HepG2 (cell line): ENCODE data around the gene CBFA2T2. TPM values are rescaled to one million over a fixed set of nuclear protein-coding genes. Genes with fewer than 3 reads are reported as not detected.

ENCODE experiments used
- CAMTA2 ChIP-seq: sonication (generic); formaldehyde crosslinking; IDR thresholded peaks from 2 replicates; pipeline ENCODE4 v1.4.0; 2020; ENCODE audit warnings: mild to moderate bottlenecking, missing genetic modification reagents, borderline replicate concordance
- CHCHD3 ChIP-seq: sonication (generic); formaldehyde crosslinking; IDR thresholded peaks from 2 replicates; pipeline ENCODE4 v1.8.0; 2022; ENCODE audit warnings: mild to moderate bottlenecking, missing genetic modification reagents, moderate library complexity
- HOXA7 ChIP-seq: sonication (generic); formaldehyde crosslinking; IDR thresholded peaks from 2 replicates; pipeline ENCODE4 v1.8.1; 2022; ENCODE audit warnings: mild to moderate bottlenecking, missing genetic modification reagents, moderate library complexity
- PTBP1 ChIP-seq: fragments of 200-400 bp; formaldehyde crosslinking; IDR thresholded peaks from 2 replicates; pipeline ENCODE4 v1.6.1; 2018; ENCODE audit warnings: low read length, low read depth; ENCODE audit not compliant: poor library complexity, severe bottlenecking
- SP5 ChIP-seq: IDR thresholded peaks from 2 replicates; pipeline ENCODE4 v1.6.1; 2016; ENCODE audit warnings: low read depth, borderline replicate concordance
- TOE1 ChIP-seq: sonication (generic); formaldehyde crosslinking; IDR thresholded peaks from 2 replicates; pipeline ENCODE4 v1.4.0; 2020; ENCODE audit warnings: mild to moderate bottlenecking, missing genetic modification reagents
- ZNF350 ChIP-seq: sonication (generic); formaldehyde crosslinking; IDR thresholded peaks from 2 replicates; pipeline ENCODE4 v1.4.0; 2020; ENCODE audit warnings: mild to moderate bottlenecking, low read depth, missing genetic modification reagents, borderline replicate concordance
- ZNF431 ChIP-seq: sonication (generic); formaldehyde crosslinking; IDR thresholded peaks from 2 replicates; pipeline ENCODE4 v1.9.0; 2022; ENCODE audit warnings: missing genetic modification reagents, low read depth, mild to moderate bottlenecking, borderline replicate concordance
- ZNF7 ChIP-seq: IDR thresholded peaks from 2 replicates; pipeline ENCODE4 v1.6.1; 2016; ENCODE audit warnings: missing biosample characterization, missing genetic modification reagents
- ZNF746 ChIP-seq: sonication (generic); formaldehyde crosslinking; IDR thresholded peaks from 2 replicates; pipeline ENCODE4 v1.8.0; 2022; ENCODE audit warnings: mild to moderate bottlenecking, missing genetic modification reagents
- ZNF891 ChIP-seq: sonication (generic); formaldehyde crosslinking; IDR thresholded peaks from 2 replicates; pipeline ENCODE4 v1.5.0; 2020; ENCODE audit warnings: mild to moderate bottlenecking, missing genetic modification reagents
- polyA plus RNA-seq, 8 experiments: library from polyadenylated mRNA; depleted of rRNA in 3 of 8; stranded (reverse) in 7 of 8; unstranded in 1 of 8; fragments of >200 nt; fragmentation: Illumina TruSeq in 4 of 8; extraction: Trizol in 4 of 8; gene quantifications; 2 replicates each; pipeline versions ENCODE4 v1.2.1 to v1.2.3, GENCODE V29; 2011 to 2016; ENCODE audit warnings: low read depth in 4 of 8, missing spikeins in 1 of 8, mixed read lengths in 1 of 8; ENCODE audit not compliant: insufficient read depth in 1 of 8
- total RNA-seq, 5 experiments: library from RNA; depleted of rRNA; stranded (reverse); fragments of >200 nt; fragmentation: Illumina TruSeq; extraction: Trizol; gene quantifications; 2 replicates each; pipeline ENCODE4 v1.2.3, GENCODE V29; 2016; ENCODE audit warnings: low read depth in 1 of 5
- TF ChIP-seq, protein P1 (sequence below): sonication (generic); formaldehyde crosslinking; IDR thresholded peaks from 2 replicates; pipeline ENCODE4 v1.5.0; 2020; ENCODE audit warnings: missing genetic modification reagents
- TF ChIP-seq, protein P2 (sequence below): IDR thresholded peaks from 2 replicates; pipeline ENCODE4 v1.6.1; 2012; ENCODE audit warnings: low read depth, low read length, improper control_type of control experiment
- TF ChIP-seq, protein P3 (sequence below): sonication (generic); formaldehyde crosslinking; IDR thresholded peaks from 2 replicates; pipeline ENCODE4 v1.5.0; 2020; ENCODE audit warnings: missing genetic modification reagents
- TF ChIP-seq, protein P4 (sequence below): sonication (generic); formaldehyde crosslinking; IDR thresholded peaks from 2 replicates; pipeline ENCODE4 v1.5.1; 2020; ENCODE audit warnings: missing genetic modification reagents, mild to moderate bottlenecking, borderline replicate concordance
- TF ChIP-seq, protein P5 (sequence below): sonication (generic); formaldehyde crosslinking; IDR thresholded peaks from 2 replicates; pipeline ENCODE4 v1.4.0; 2020; ENCODE audit warnings: missing genetic modification reagents
- TF ChIP-seq, protein P6 (sequence below): sonication (generic); formaldehyde crosslinking; IDR thresholded peaks from 2 replicates; pipeline ENCODE4 v1.5.1; 2020; ENCODE audit warnings: missing genetic modification reagents, mild to moderate bottlenecking, borderline replicate concordance

The CBFA2T2 gene
- total and polyA plus RNA-seq, 2 of the 13 experiments (the other 11 are each of a cell fraction or from before 2014, with no cell fraction given) = 6.3 to 21.2 TPM

DNA sequence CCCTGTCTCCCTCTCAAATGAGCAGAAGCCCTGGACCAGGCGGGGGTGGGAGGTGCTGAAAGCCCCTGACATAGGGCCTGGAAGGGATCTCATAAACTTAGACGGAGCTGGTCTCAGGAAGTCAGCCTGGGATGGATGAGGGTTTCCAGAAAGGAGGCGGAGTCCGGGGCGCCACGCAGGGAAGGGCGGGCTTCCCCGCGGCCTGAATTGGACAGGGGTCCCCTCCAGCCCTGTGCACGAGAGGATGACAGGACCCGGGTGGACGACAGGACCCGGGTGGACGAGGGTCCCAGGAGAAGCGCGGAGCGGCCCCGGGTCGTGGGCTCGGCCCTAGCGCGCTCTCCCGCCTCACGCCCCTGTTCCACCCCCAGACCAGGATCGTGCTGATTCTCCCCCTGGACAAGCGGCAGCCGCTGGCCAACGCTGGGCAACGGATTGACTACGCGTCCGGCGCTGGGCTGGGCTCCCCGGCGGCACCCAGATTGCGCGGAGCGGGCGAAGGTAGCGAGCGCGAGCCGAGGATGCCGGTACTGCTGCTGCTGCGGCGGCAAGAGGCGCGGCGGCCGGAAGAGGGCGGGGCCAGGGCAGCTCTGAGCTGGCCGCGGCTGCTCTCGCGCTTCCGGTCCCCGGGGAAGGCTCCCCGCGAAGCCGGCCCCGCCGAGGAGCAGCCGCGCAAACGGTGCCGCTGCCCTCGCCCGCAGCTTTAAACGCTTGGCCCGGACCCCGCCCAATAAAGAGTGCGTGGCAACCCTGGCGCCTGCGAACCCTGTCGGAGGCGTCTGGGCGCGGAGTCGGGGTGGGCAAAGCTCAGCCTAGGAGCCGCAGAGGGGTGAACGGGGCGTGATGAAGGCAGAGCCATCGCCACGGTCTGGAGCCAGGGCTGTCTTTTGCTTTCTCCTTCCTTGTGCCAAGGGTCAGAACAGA lies 173.5 kb downstream of the CBFA2T2 start (continued):
- TF ChIP-seq PTBP1 (peak; percentile 31), TOE1 (CRISPR knock-in tag) (peak; percentile 89; the same call in 1 of the 2 replicates), ZNF891 (CRISPR knock-in tag) (peak; percentile 83), ZNF350 (peak; percentile 90), CAMTA2 (CRISPR knock-in tag) (peak; percentile 84; the same call in 1 of the 2 replicates), ZNF7 (CRISPR knock-in tag) (no peak), SP5 (CRISPR knock-in tag) (peak; percentile 93), ZNF746 (CRISPR knock-in tag) (peak; percentile 27; the same call in 1 of the 2 replicates), ZNF431 (peak; percentile 86; the same call in 1 of the 2 replicates), CHCHD3 (CRISPR knock-in tag) (peak; percentile 68; the same call in 1 of the 2 replicates), HOXA7 (CRISPR knock-in tag) (no peak)
- TF ChIP-seq, protein P1, sequence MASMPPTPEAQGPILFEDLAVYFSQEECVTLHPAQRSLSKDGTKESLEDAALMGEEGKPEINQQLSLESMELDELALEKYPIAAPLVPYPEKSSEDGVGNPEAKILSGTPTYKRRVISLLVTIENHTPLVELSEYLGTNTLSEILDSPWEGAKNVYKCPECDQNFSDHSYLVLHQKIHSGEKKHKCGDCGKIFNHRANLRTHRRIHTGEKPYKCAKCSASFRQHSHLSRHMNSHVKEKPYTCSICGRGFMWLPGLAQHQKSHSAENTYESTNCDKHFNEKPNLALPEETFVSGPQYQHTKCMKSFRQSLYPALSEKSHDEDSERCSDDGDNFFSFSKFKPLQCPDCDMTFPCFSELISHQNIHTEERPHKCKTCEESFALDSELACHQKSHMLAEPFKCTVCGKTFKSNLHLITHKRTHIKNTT (CRISPR knock-in tag) = no peak
- TF ChIP-seq, protein P2, sequence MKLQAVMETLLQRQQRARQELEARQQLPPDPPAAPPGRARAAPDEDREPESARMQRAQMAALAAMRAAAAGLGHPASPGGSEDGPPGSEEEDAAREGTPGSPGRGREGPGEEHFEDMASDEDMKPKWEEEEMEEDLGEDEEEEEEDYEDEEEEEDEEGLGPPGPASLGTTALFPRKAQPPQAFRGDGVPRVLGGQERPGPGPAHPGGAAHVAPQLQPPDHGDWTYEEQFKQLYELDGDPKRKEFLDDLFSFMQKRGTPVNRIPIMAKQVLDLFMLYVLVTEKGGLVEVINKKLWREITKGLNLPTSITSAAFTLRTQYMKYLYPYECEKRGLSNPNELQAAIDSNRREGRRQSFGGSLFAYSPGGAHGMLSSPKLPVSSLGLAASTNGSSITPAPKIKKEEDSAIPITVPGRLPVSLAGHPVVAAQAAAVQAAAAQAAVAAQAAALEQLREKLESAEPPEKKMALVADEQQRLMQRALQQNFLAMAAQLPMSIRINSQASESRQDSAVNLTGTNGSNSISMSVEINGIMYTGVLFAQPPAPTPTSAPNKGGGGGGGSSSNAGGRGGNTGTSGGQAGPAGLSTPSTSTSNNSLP = no peak
- TF ChIP-seq, protein P3, sequence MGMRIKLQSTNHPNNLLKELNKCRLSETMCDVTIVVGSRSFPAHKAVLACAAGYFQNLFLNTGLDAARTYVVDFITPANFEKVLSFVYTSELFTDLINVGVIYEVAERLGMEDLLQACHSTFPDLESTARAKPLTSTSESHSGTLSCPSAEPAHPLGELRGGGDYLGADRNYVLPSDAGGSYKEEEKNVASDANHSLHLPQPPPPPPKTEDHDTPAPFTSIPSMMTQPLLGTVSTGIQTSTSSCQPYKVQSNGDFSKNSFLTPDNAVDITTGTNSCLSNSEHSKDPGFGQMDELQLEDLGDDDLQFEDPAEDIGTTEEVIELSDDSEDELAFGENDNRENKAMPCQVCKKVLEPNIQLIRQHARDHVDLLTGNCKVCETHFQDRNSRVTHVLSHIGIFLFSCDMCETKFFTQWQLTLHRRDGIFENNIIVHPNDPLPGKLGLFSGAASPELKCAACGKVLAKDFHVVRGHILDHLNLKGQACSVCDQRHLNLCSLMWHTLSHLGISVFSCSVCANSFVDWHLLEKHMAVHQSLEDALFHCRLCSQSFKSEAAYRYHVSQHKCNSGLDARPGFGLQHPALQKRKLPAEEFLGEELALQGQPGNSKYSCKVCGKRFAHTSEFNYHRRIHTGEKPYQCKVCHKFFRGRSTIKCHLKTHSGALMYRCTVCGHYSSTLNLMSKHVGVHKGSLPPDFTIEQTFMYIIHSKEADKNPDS = no peak
- TF ChIP-seq, protein P4, sequence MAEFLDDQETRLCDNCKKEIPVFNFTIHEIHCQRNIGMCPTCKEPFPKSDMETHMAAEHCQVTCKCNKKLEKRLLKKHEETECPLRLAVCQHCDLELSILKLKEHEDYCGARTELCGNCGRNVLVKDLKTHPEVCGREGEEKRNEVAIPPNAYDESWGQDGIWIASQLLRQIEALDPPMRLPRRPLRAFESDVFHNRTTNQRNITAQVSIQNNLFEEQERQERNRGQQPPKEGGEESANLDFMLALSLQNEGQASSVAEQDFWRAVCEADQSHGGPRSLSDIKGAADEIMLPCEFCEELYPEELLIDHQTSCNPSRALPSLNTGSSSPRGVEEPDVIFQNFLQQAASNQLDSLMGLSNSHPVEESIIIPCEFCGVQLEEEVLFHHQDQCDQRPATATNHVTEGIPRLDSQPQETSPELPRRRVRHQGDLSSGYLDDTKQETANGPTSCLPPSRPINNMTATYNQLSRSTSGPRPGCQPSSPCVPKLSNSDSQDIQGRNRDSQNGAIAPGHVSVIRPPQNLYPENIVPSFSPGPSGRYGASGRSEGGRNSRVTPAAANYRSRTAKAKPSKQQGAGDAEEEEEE = peak; percentile 20; the same call in 1 of the 2 replicates
- TF ChIP-seq, protein P5, sequence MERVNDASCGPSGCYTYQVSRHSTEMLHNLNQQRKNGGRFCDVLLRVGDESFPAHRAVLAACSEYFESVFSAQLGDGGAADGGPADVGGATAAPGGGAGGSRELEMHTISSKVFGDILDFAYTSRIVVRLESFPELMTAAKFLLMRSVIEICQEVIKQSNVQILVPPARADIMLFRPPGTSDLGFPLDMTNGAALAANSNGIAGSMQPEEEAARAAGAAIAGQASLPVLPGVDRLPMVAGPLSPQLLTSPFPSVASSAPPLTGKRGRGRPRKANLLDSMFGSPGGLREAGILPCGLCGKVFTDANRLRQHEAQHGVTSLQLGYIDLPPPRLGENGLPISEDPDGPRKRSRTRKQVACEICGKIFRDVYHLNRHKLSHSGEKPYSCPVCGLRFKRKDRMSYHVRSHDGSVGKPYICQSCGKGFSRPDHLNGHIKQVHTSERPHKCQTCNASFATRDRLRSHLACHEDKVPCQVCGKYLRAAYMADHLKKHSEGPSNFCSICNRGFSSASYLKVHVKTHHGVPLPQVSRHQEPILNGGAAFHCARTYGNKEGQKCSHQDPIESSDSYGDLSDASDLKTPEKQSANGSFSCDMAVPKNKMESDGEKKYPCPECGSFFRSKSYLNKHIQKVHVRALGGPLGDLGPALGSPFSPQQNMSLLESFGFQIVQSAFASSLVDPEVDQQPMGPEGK = no peak; the same call in 1 of the 2 replicates
- TF ChIP-seq, protein P6, sequence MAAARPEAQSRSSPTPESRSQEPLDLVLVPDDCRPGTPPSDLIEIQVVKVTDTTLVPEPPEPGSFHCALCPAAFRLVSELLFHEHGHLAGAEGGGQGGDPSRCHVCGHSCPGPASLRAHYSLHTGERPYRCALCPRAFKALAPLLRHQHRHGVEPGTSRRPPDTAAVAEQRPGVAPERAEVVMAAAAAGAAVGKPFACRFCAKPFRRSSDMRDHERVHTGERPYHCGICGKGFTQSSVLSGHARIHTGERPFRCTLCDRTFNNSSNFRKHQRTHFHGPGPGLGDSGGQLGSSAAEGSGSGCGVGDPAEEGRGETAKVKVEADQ = peak; percentile 86; the same call in 1 of the 2 replicates
